Right renal pelvis (tissue), 4 donors: ENCODE measurements around the gene TBC1D8. TPM values are rescaled to one million over a fixed set of nuclear protein-coding genes. Genes with fewer than 3 reads are reported as not detected.
A peak's percentile ranks its signal among the peaks of the same experiment; 100 is the strongest.
"Not testable (repeated sequence)": the region's sequence is repeated elsewhere in the genome, so short reads cannot be mapped to it uniquely, and the experiment has no call there.

Experiments used
- DNase-seq, 4 donors: peaks; one replicate each; pipeline ENCODE4 v3.0.0-alpha.2; 2013; ENCODE audit warnings: low read depth in 4 of 4, low spot score in 3 of 4, missing footprints in 1 of 4
- polyA plus RNA-seq, 4 donors: library from polyadenylated mRNA; unstranded; fragments of 120-200 nt; gene quantifications; one replicate each; pipeline ENCODE4 v1.2.1, GENCODE V29; 2013; ENCODE audit not compliant: insufficient read length in 4 of 4

TBC1D8 gene
- polyA plus RNA-seq, 4 donors = 28.1 to 30.0 (median 29.5) TPM

- peak in 1 of 4 donors; percentile 15 for DNase-seq
Measured at GRCh38 chr2:101080211-101081068, 70.7 kb downstream of the TBC1D8 start.

- no peak for DNase-seq
Measured at GRCh38 chr2:101076581-101076980, 74.6 kb downstream of the TBC1D8 start.

- no peak for DNase-seq
Measured at GRCh38 chr2:101064868-101065549, 86.2 kb downstream of the TBC1D8 start.

DNA sequence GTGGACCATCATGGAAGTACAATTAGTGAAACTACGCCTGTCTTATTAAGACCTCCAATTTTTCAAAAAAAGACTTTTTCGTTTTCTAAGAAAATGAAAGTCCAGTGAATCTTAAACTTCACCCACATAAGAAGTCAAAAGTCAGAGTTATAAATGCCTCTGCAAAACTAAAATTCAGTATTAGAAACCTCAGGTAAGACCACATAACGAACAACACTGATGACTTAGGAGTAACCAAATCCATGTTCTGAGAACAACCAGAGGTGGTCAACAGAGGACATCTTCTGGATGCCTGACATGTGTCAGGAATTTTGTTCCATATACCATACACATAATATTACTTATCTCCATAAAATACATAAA lies 86.7 kb downstream of the TBC1D8 start:
- DNase-seq = no peak

DNA sequence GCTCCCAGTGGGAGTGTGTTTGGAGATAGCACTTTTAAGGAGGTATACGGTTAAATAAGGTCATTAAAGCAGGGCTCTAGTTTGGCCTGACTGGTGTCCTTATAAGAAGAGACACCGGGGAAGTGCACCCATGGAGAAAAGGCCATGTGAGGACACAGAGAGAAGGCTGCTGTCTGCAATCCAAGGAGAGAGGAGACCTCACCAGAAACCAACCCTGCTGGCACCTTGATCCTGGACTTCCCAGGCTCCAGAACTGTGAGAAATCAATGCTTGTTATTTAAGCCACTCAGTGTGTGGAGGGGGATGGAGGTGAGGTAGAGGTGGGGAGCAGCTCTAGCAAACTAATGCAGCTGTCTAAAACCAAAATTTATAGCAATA lies 87.1 kb downstream of the TBC1D8 start:
- no peak for DNase-seq

- DNase-seq = no peak
Measured at GRCh38 chr2:101063352-101064124, 87.6 kb downstream of the TBC1D8 start.

- no peak for DNase-seq
Measured at GRCh38 chr2:101058386-101058785, 92.8 kb downstream of the TBC1D8 start.

DNA sequence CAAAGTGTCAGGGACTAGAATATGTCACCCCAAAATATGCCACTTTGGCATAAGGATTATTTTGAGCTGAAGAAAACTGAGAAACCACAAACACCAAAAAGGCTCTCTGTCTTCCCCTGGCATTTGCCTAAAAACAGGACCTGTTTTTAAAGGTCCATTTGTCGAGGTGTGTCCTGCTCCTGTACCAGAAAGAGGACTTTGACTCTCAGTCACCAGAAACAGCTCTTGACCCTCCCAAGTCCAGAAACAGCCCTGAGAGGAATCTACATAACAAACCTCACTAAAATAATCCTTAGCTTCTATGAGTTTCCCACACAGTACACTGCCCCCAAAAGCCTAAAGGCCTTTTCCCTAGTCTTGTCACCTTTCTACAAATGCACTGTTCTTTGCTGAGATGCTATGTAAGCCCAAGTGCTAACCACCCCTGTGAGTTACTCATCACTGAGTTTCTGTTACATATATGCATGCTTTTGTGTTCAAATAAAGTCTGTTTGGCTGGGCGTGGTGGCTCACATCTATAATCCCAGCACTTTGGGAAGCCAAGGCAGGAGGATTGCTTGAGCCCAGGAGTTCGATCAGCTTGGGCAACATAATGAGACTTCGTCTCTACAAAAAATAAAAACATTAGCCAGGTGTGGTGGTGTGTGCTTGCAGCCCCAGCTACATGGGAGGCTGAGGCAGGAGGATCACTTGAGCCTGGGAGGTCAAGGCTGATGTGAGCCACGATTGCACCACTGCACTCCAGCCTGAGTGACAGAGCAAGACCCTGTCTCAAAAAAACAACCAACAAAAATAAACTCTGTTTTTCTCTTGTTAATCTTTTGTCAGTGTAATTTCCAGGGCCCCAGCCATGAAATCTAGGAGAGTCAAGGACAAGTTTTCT lies 93.9 kb downstream of the TBC1D8 start:
- DNase-seq = no peak

- DNase-seq = no peak
Measured at GRCh38 chr2:101053117-101053516, 98.1 kb downstream of the TBC1D8 start.

DNA sequence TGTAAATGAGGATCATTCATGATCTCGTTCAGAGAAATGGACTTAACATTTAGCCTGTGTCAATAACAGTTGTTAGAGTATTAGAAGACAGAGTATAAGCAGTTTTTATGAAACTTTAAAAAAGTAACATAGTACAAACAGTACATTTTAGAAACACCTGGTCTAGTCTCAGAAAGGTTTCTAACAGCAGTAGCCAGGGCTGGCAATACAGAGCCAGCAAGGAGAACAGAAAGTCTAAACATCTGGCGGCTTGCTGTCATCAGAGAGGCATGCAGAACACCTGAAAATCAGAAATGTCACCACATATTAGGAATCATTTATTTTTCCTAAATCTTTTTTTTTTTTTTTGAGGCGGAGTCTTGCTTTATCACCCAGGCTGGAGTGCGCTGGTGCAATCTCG lies 99.0 kb downstream of the TBC1D8 start:
- no peak for DNase-seq

DNA sequence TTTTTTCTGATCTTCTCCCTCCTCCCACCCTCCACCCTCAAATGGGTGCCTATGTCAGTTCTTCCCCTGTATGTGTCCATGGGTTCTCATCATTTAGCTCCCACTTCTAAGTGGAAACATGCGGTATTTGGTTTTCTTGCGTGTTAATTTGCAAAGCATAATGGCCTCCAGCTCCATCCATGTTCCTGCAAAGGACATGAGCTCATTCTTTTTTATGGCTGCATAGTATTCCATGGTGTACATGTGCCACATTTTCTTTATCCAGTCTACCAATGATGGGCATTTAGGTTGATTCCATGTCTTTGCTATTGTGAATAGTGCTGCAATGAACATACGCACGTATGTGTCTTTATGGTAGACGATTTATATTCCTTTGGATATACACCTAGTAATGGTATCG lies 100.3 kb downstream of the TBC1D8 start:
- DNase-seq = not testable (repeated sequence)

- no peak for DNase-seq
Measured at GRCh38 chr2:101048756-101049155, 102.4 kb downstream of the TBC1D8 start.

DNA sequence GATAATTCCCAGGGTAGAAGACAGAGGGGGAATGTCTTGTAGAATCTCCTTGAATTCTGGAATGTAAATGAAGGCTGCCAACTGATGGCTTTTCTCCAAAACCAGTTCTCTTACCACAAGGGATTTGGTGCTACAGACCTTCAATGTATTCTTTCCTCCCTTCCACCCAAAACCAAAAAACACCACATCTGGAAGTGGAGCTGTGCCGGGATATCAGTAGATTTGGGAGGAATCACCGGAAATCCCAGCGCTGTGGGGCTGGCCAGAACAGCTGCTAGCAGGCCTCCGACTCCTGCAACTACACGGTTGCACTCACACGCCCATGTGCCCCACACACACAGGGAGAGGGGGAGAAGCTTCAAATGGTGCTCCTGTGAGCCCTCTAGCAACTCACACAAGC lies 103.4 kb downstream of the TBC1D8 start:
- no peak for DNase-seq

DNA sequence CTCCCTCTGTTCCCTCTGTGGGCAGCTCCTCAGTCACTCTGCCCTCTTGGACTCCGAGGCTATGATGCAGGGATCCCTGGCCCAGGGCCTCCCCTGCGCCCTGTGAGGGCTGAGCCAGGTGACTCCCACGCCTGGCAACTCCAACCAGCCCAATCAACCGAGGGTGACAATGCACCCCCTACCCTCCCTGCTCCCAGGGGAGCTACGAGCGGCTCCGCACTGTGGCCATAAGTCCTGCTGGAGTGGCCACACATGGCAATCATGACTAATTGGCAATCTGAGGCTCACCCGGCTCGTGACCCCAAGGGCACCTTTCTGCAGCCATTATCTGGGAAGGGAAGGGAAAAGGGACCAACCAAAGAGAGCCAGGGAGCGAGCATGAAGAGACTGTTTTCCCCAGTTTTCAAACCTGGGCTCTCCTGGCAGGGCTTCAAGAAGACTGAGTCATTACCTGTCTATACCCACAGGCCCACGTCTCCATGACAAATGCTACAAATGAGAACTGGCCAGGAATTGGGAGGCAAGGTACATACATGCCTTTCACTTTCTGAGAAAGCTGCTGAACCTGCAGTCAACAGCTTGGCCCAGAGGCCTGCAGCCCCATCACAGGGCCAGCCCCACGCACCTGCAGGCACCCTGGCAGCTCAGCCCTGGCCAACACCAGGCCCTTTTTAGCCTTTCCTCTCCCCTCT lies 104.0 kb downstream of the TBC1D8 start:
- no peak for DNase-seq

DNA sequence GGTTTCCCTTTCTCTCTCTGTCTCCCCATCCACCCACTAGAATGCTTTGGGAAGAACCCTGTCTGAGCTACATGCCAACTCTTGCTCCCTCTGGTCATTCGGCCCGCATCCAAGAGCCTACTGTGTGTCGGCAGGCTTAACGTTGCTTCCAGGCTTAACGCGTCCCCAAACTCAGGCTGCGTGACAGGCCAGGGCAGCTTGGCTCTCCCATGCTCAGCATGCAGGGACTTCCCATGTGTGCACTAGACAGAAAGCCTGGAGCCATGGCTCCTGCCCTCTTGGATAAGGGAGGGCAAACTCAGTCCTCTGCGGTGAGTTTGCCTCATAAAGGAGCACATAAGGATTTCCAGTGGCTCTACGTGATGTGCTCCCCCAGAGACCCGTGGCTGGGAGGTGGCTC lies 105.9 kb downstream of the TBC1D8 start:
- DNase-seq = no peak

DNA sequence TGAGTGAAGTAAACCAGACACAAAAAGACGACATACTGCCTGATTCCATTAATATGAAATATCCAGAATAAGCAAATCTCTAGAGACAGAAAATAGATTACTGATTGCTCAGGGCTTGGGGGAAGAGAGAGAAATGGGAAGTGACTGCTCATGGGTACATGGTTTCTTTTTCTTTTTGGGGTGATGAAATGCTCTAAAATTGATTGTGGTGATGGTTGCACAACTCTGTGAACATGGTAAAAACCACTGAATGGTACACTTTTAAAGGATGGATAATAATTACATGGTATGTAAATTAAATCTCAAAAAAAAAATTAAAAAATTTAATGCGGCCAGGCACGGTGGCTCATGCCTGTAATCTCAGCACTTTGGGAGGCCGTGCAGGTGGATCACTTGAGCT lies 109.8 kb downstream of the TBC1D8 start:
- DNase-seq = no peak

DNA sequence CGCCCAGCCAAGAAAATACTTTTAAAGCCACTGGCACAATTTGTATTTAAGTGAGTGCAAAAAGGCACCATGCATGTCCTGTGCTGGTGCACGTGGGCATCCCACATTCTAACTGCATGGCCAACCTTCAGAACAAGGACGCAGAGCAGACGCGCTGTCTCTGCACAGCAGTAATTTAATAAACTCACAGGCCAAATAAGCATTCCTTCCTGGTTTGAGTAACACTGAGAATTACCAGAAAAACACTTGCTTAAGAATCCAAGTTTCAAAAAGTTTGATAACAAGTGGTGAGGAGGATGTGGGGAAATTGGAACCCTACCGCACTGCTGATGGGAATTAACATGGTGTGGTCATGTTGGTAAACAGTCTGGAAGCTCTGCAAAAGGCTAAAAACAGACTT lies 110.4 kb downstream of the TBC1D8 start:
- no peak for DNase-seq

GRCh38 chr2:101040072-101040471 lies 111.1 kb downstream of the TBC1D8 start:
- no peak for DNase-seq

GRCh38 chr2:101038455-101039255 lies 112.5 kb downstream of the TBC1D8 start:
- DNase-seq = no peak
